ENCODE results near the gene MYO1D. TPM values are rescaled to one million over a fixed set of nuclear protein-coding genes. Genes with fewer than 3 reads are reported as not detected.

Gene MYO1D
- total and polyA plus RNA-seq, 8 donors = 11.6 to 727 (median 73.4) TPM

- Histone ChIP-seq H3K4me1 (peaks cover 0 to 58% (median 36%) of the 10 kb centered on the region in 4 donors), H3K9me3 (no peaks in the 10 kb centered on the region), H3K27ac (peak overlapping the region; percentile 91 to 100 (median 99)), H3K27me3 (no peaks in the 10 kb centered on the region), H3K4me3 (peak overlapping the region; percentile 74 to 97 (median 90)), H3K36me3 (no peaks in the 10 kb centered on the region)
- WGBS, 5 donors = 2 to 5% (median 4%) methylated on average over 15 of the region's 15 CpGs
- TF ChIP-seq EP300 (IDR thresholded peaks at IDR 0.05) (no peak), CTCF (IDR thresholded peaks at IDR 0.05) (no peak), POLR2A (IDR thresholded peaks at IDR 0.05) (no peak), POLR2AphosphoS5 (IDR thresholded peaks at IDR 0.05) (no peak)
- no peak for DNase-seq
- intact Hi-C loops (cut with DNase I; ENCODE audit: low total_unique reads) = loop anchor here (5.0 kb wide), 1 partner anchor 94 kb away; no protein-coding TSS in a partner anchor
These were observed 954 bp downstream of the MYO1D start for GRCh38 chr17:32875923-32876416.

- intact Hi-C loops (cut with DNase I; ENCODE audit: low total_unique reads) = loop anchor here (5.0 kb wide), 1 partner anchor 93 kb away; no protein-coding TSS in a partner anchor
- Histone ChIP-seq H3K36me3 (no peaks in the 10 kb centered on the region), H3K27ac (peak overlapping the region in 4 of 5 donors; percentile 91 to 99 (median 98)), H3K9me3 (no peaks in the 10 kb centered on the region), H3K27me3 (no peaks in the 10 kb centered on the region), H3K4me1 (peaks cover 0 to 64% (median 39%) of the 10 kb centered on the region in 4 donors), H3K4me3 (peak overlapping the region; percentile 74 to 97 (median 90))
- WGBS, 5 donors = 46 to 66% (median 50%) methylated on average over 2 of the region's 2 CpGs
- DNase-seq = no peak
- TF ChIP-seq POLR2A (IDR thresholded peaks at IDR 0.05) (no peak), EP300 (IDR thresholded peaks at IDR 0.05) (no peak), CTCF (IDR thresholded peaks at IDR 0.05) (no peak), POLR2AphosphoS5 (IDR thresholded peaks at IDR 0.05) (no peak)
These were observed 1.6 kb downstream of the MYO1D start for GRCh38 chr17:32875230-32875917.

GRCh38 chr17:32873114-32873513, 3.8 kb downstream of the MYO1D start:
- TF ChIP-seq EP300 (IDR thresholded peaks at IDR 0.05) = no peak
- TF ChIP-seq CTCF (IDR thresholded peaks at IDR 0.05) = no peak
- no peak for TF ChIP-seq POLR2AphosphoS5 (IDR thresholded peaks at IDR 0.05)
- TF ChIP-seq POLR2A (IDR thresholded peaks at IDR 0.05) = no peak
- peaks cover 8 to 80% (median 51%) of the 10 kb centered on the region in 4 donors for H3K4me1 ChIP-seq
- DNase-seq = no peak
- H3K36me3 ChIP-seq = no peaks in the 10 kb centered on the region
- 80 to 100% (median 92%) methylated on average over 1 of the region's 1 CpG for WGBS, 5 donors
- peak overlapping the region in 1 of 5 donors; percentile 24 for H3K27ac ChIP-seq
- intact Hi-C loops (cut with DNase I; ENCODE audit: low total_unique reads) = no loop called here
- H3K4me3 ChIP-seq = no peak overlapping the region
- H3K9me3 ChIP-seq = no peaks in the 10 kb centered on the region
- H3K27me3 ChIP-seq = no peaks in the 10 kb centered on the region

GRCh38 chr17:32871746-32872145, 5.2 kb downstream of the MYO1D start:
- H3K36me3 ChIP-seq = no peaks in the 10 kb centered on the region
- DNase-seq = no peak
- 73 to 83% (median 76%) methylated on average over 5 of the region's 5 CpGs for WGBS, 5 donors
- H3K4me1 ChIP-seq = peaks cover 8 to 71% (median 44%) of the 10 kb centered on the region in 4 donors
- TF ChIP-seq EP300 (IDR thresholded peaks at IDR 0.05) = no peak
- intact Hi-C loops (cut with DNase I; ENCODE audit: low total_unique reads) = no loop called here
- peak overlapping the region in 3 of 5 donors; percentile 26 to 66 (median 58) for H3K27ac ChIP-seq
- H3K9me3 ChIP-seq = no peaks in the 10 kb centered on the region
- no peak overlapping the region for H3K4me3 ChIP-seq
- no peaks in the 10 kb centered on the region for H3K27me3 ChIP-seq

- intact Hi-C loops (cut with DNase I; ENCODE audit: low total_unique reads) = no loop called here
- H3K27me3 ChIP-seq = no peaks in the 10 kb centered on the region
- no peaks in the 10 kb centered on the region for H3K9me3 ChIP-seq
- H3K4me3 ChIP-seq = no peak overlapping the region
- peaks cover 8 to 73% (median 40%) of the 10 kb centered on the region in 4 donors for H3K4me1 ChIP-seq
- no peaks in the 10 kb centered on the region for H3K36me3 ChIP-seq
- WGBS, 5 donors = 90 to 100% (median 94%) methylated on average over 1 of the region's 1 CpG
- peak overlapping the region in 3 of 5 donors; percentile 58 to 66 (median 60) for H3K27ac ChIP-seq
- TF ChIP-seq POLR2A (IDR thresholded peaks at IDR 0.05) (no peak), CTCF (IDR thresholded peaks at IDR 0.05) (no peak), EP300 (IDR thresholded peaks at IDR 0.05) (no peak), POLR2AphosphoS5 (IDR thresholded peaks at IDR 0.05) (peak in 1 of 3 donors; percentile 40)
- DNase-seq = no peak
These were observed 6.0 kb downstream of the MYO1D start for GRCh38 chr17:32870969-32871368.
